HCT116 (cell line): ENCODE results near the gene NDUFS7.

Experiments used
- CEBPB ChIP-seq: IDR thresholded peaks from 2 replicates; pipeline ENCODE4 v1.6.1; 2012; ENCODE audit warnings: low read depth
- EGR1 ChIP-seq: IDR thresholded peaks from 2 replicates; pipeline ENCODE4 v1.6.1; 2012; ENCODE audit warnings: low read depth
- EZH2 ChIP-seq: fragments of 200-600 bp; sonication (generic); IDR thresholded peaks from 2 replicates; pipeline ENCODE4 v1.6.1; 2017; ENCODE audit warnings: antibody characterized with exemption, mixed run types
- POLR2A ChIP-seq: IDR thresholded peaks from 2 replicates; pipeline ENCODE4 v1.7.0; 2011; ENCODE audit warnings: borderline replicate concordance; ENCODE audit not compliant: insufficient read depth, insufficient read length; ENCODE audit errors: extremely low read depth
- POLR2AphosphoS5 ChIP-seq: IDR thresholded peaks from 2 replicates; pipeline ENCODE4 v1.6.1; 2011; ENCODE audit warnings: mild to moderate bottlenecking, low read depth, low read length, moderate library complexity
- SRF ChIP-seq: IDR thresholded peaks from 2 replicates; pipeline ENCODE4 v1.6.1; 2012; ENCODE audit warnings: low read depth
- TCF7L2 ChIP-seq: IDR thresholded peaks from 2 replicates; pipeline ENCODE4 v1.7.0; 2011; ENCODE audit warnings: borderline replicate concordance, inconsistent platforms; ENCODE audit not compliant: insufficient read depth, insufficient read length; ENCODE audit errors: extremely low read depth
- ZBTB33 ChIP-seq: IDR thresholded peaks from 2 replicates; pipeline ENCODE4 v1.6.1; 2011; ENCODE audit warnings: mild to moderate bottlenecking, low read length, moderate library complexity; ENCODE audit not compliant: insufficient replicate concordance; ENCODE audit errors: extremely low read depth
- ZFX ChIP-seq: fragments of 450-650 bp; IDR thresholded peaks from 2 replicates; pipeline ENCODE4 v1.6.1; 2017
- TF ChIP-seq, protein P1 (sequence below), 3 experiments: fragments of 200-600 bp in 1 of 3; sonication (generic) in 1 of 3; IDR thresholded peaks in 2 of 3; conservative IDR thresholded peaks in 1 of 3; 2 replicates each; pipeline ENCODE4 v1.5.1; 2012 to 2017; ENCODE audit warnings: low read depth in 2 of 3, low read length in 2 of 3, antibody characterized with exemption in 1 of 3, borderline replicate concordance in 1 of 3, control low read depth in 1 of 3, mild to moderate bottlenecking in 1 of 3, mixed read lengths in 1 of 3, mixed run types in 1 of 3, moderate library complexity in 1 of 3; ENCODE audit not compliant: insufficient read depth in 1 of 3
- TF ChIP-seq, protein P2 (sequence below): IDR thresholded peaks from 2 replicates; pipeline ENCODE4 v1.6.1; 2012
- TF ChIP-seq, protein P3 (sequence below): IDR thresholded peaks from 2 replicates; pipeline ENCODE4 v1.6.1; 2012

- no peak for TF ChIP-seq POLR2AphosphoS5
- no peak for TF ChIP-seq ZFX
- TF ChIP-seq, protein P1, sequence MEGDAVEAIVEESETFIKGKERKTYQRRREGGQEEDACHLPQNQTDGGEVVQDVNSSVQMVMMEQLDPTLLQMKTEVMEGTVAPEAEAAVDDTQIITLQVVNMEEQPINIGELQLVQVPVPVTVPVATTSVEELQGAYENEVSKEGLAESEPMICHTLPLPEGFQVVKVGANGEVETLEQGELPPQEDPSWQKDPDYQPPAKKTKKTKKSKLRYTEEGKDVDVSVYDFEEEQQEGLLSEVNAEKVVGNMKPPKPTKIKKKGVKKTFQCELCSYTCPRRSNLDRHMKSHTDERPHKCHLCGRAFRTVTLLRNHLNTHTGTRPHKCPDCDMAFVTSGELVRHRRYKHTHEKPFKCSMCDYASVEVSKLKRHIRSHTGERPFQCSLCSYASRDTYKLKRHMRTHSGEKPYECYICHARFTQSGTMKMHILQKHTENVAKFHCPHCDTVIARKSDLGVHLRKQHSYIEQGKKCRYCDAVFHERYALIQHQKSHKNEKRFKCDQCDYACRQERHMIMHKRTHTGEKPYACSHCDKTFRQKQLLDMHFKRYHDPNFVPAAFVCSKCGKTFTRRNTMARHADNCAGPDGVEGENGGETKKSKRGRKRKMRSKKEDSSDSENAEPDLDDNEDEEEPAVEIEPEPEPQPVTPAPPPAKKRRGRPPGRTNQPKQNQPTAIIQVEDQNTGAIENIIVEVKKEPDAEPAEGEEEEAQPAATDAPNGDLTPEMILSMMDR (IDR thresholded peaks at IDR 0.05 in 2 of 3, conservative IDR thresholded peaks at IDR 0.05 in 1 of 3; ENCODE audit: borderline replicate concordance in 1 of 3, insufficient read depth in 1 of 3, low read depth in 2 of 3, low read length in 2 of 3) = no peak
- no peak for TF ChIP-seq ZBTB33
- no peak for TF ChIP-seq SRF
- TF ChIP-seq POLR2A = no peak
- no peak for TF ChIP-seq TCF7L2
- TF ChIP-seq EGR1 = no peak
- TF ChIP-seq CEBPB = no peak
- TF ChIP-seq, protein P2, sequence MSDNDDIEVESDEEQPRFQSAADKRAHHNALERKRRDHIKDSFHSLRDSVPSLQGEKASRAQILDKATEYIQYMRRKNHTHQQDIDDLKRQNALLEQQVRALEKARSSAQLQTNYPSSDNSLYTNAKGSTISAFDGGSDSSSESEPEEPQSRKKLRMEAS = no peak
- TF ChIP-seq EZH2 = no peak
- TF ChIP-seq, protein P3, sequence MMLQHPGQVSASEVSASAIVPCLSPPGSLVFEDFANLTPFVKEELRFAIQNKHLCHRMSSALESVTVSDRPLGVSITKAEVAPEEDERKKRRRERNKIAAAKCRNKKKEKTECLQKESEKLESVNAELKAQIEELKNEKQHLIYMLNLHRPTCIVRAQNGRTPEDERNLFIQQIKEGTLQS = no peak
Measured at GRCh38 chr19:1425102-1425837, 41.6 kb downstream of the NDUFS7 start.
